Astrocyte (in vitro differentiated cells and primary cell): ENCODE measurements around the gene HNRNPC.

Source experiments
- CTCF ChIP-seq: IDR thresholded peaks from 2 replicates; pipeline ENCODE4 v1.5.1; 2011; ENCODE audit warnings: low read depth, mild to moderate bottlenecking, inconsistent platforms, low read length, moderate library complexity; ENCODE audit not compliant: insufficient read depth
- EZH2 ChIP-seq: IDR thresholded peaks from 2 replicates; pipeline ENCODE4 v1.6.1; 2012; ENCODE audit warnings: mild to moderate bottlenecking, low read length, inconsistent platforms; ENCODE audit not compliant: insufficient read depth

- TF ChIP-seq CTCF (no peak), EZH2 (no peak)
Observed at GRCh38 chr14:21192447-21192822, 76.8 kb downstream of the HNRNPC start.
